Esophagus squamous epithelium (tissue), 5 donors: ENCODE data around the gene HSPB9. TPM values are rescaled to one million over a fixed set of nuclear protein-coding genes. Genes with fewer than 3 reads are reported as not detected.

Experiments used
- DNase-seq: peaks from one replicate; lab custom pipeline; 2025; lab: John Stamatoyannopoulos, UW
- H3K27ac ChIP-seq, 4 donors: fragments of 200-600 bp; sonication (generic); one replicate each; pipeline ENCODE4 v1.5.1; 2016 to 2019; ENCODE audit warnings: mild to moderate bottlenecking in 1 of 4
- H3K27me3 ChIP-seq, 4 donors: fragments of 200-600 bp; sonication (generic); 1 replicate in 3 of 4; 2 replicates in 1 of 4; pipeline versions ENCODE4 v1.5.1 to v1.6.0; 2017 to 2021; ENCODE audit warnings: antibody characterized with exemption in 1 of 4
- H3K36me3 ChIP-seq, 3 donors: fragments of 200-600 bp; sonication (generic); one replicate each; pipeline ENCODE4 v1.5.1; 2016 to 2019
- H3K4me1 ChIP-seq, 3 donors: fragments of 200-600 bp; sonication (generic); one replicate each; pipeline ENCODE4 v1.5.1; 2017 to 2019
- H3K4me3 ChIP-seq, 4 donors: fragments of 200-600 bp; sonication (generic); 1 replicate in 3 of 4; 2 replicates in 1 of 4; pipeline ENCODE4 v1.5.1; 2016 to 2019; ENCODE audit warnings: mild to moderate bottlenecking in 2 of 4, moderate library complexity in 1 of 4
- H3K9me3 ChIP-seq, 3 donors: fragments of 200-600 bp; sonication (generic); one replicate each; pipeline ENCODE4 v1.5.1; 2016 to 2019
- POLR2A ChIP-seq, 4 donors: fragments of 450-650 bp; IDR thresholded peaks; one replicate each; pipeline ENCODE4 v1.6.1; 2017; ENCODE audit warnings: antibody characterized with exemption in 4 of 4, mild to moderate bottlenecking in 4 of 4, moderate library complexity in 3 of 4
- WGBS, 2 donors: methylation state at CpG; one replicate each; pipeline ENCODE4 v1.1.5; 2018; 5-methylcytosine and 5-hydroxymethylcytosine counted together
- intact Hi-C: fragments of 100-400 bp; cut with DNase I; formaldehyde crosslinking; loops from one replicate; pipeline ENCODE4 v1.15.0; 2022
- total RNA-seq, 4 donors: library from RNA; depleted of rRNA; stranded (reverse); fragments of >200 nt; gene quantifications; one replicate each; pipeline ENCODE4 v1.1.0, GENCODE V29; 2016
- TF ChIP-seq, protein P1 (sequence below), 6 experiments: fragments of 450-650 bp in 4 of 6; fragments of 200-600 bp in 2 of 6; sonication (generic) in 2 of 6; IDR thresholded peaks; one replicate each; pipeline ENCODE4 v1.5.1; 2016 to 2019; ENCODE audit warnings: antibody characterized with exemption in 6 of 6, mild to moderate bottlenecking in 4 of 6, moderate library complexity in 4 of 6
- donor health status: DM: yes; HTN: yes; CAD: no.

HSPB9 gene
- total RNA-seq, 4 donors from 2014 or later: not detected

DNA sequence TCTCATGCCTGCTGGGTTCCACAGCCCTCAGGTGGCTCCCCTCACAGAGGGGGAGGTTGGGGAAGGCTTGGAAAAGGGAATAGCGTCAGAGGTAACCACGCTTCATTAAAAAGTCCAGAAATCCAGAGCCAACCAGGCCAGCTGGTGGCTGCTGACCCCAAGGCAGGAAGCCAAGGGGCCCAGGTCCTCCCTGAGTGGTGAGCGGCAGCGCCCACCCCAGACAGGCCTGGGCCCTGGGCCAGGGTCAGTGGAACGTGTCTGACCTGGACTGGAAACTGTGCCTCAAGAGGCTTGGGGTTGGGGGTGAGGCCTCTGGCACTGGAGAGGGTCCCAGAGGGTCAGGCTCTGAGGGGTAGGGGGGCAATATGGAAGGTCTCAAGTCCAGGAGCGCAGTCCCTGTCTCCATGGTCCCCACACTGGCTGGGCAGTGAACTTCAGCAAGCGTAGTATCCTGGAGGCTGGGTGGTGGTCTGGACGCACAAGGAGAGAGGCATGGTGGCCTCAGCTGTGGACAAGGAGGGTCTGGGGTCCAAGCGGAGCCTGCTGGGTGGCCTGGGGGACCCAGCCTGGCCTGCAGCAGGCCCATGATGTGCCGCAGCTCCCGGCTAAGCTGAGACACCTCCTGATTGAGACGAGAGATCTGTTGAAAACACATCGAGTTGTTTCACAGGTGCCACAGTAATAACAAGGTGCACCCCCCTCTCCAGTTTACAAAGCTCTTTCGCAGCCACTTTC, 37.4 kb downstream of the HSPB9 start:
- no peak for TF ChIP-seq POLR2A (IDR thresholded peaks at IDR 0.05)
- TF ChIP-seq, protein P1, sequence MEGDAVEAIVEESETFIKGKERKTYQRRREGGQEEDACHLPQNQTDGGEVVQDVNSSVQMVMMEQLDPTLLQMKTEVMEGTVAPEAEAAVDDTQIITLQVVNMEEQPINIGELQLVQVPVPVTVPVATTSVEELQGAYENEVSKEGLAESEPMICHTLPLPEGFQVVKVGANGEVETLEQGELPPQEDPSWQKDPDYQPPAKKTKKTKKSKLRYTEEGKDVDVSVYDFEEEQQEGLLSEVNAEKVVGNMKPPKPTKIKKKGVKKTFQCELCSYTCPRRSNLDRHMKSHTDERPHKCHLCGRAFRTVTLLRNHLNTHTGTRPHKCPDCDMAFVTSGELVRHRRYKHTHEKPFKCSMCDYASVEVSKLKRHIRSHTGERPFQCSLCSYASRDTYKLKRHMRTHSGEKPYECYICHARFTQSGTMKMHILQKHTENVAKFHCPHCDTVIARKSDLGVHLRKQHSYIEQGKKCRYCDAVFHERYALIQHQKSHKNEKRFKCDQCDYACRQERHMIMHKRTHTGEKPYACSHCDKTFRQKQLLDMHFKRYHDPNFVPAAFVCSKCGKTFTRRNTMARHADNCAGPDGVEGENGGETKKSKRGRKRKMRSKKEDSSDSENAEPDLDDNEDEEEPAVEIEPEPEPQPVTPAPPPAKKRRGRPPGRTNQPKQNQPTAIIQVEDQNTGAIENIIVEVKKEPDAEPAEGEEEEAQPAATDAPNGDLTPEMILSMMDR (IDR thresholded peaks at IDR 0.05): no peak
- WGBS, 2 donors: 71 to 77% methylated on average over 4 to 7 of the region's 14 CpGs
- DNase-seq: no peak
- H3K27ac ChIP-seq: no peak overlapping the region
- H3K36me3 ChIP-seq: no peaks in the 10 kb centered on the region
- H3K4me3 ChIP-seq: no peak overlapping the region
- H3K4me1 ChIP-seq: peaks cover 5 to 11% (median 6%) of the 10 kb centered on the region in 3 donors
- intact Hi-C loops: no loop called here
- no peaks in the 10 kb centered on the region for H3K27me3 ChIP-seq
- no peaks in the 10 kb centered on the region for H3K9me3 ChIP-seq

DNA sequence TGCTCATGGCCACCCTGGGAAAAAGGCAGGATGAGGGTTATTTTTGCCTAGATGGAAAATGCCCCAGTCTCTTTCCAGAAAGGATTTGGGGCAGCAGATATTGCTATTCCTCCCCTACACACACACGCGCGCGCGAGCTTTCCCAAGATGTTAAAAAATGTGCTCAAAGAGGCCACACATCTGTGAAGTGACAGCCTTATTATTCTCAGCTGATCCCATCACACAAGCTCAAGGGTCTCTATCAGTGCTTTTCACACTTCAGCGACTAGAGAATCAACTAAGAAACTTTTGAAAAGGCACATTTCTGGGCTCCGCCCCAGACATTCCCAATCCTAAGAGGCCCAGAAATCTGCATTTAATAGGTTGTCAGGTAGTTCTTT, 37.9 kb downstream of the HSPB9 start:
- DNase-seq: no peak
- H3K27ac ChIP-seq: no peak overlapping the region
- no peaks in the 10 kb centered on the region for H3K27me3 ChIP-seq
- no peak overlapping the region for H3K4me3 ChIP-seq
- peaks cover under 1 to 6% (median 3%) of the 10 kb centered on the region in 3 donors for H3K4me1 ChIP-seq
- H3K36me3 ChIP-seq: no peaks in the 10 kb centered on the region
- no peaks in the 10 kb centered on the region for H3K9me3 ChIP-seq
- intact Hi-C loops: no loop called here
- WGBS, 2 donors: 87 to 92% methylated on average over 4 to 7 of the region's 7 CpGs
- TF ChIP-seq POLR2A (IDR thresholded peaks at IDR 0.05): no peak
- TF ChIP-seq, protein P1 (IDR thresholded peaks at IDR 0.05): no peak

DNA sequence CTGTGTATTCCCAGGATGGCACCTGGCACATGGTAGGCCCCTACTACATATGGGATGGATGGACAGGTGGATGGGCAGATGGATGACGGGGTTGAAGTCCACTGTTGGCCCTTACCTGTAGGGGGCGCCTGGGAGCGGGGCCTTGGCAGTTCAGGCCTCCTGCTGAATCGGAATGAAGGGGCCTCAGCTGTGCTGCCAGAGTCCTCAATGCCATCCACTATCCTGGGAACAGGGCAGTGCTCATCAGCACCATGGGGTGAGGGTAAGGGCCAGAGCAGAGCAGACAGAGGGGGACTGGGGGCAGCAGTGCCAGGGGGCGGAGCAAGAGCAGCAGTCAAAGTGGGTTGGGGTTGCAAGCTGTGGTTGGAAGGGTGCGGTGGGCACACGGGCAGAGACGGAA, 40.5 kb downstream of the HSPB9 start:
- Histone ChIP-seq H3K36me3 (no peaks in the 10 kb centered on the region), H3K9me3 (no peaks in the 10 kb centered on the region), H3K27me3 (no peaks in the 10 kb centered on the region), H3K27ac (no peak overlapping the region), H3K4me1 (no peaks in the 10 kb centered on the region), H3K4me3 (no peak overlapping the region)
- 53 to 66% methylated on average over 3 to 4 of the region's 8 CpGs for WGBS, 2 donors
- TF ChIP-seq, protein P1 (IDR thresholded peaks at IDR 0.05): peak in 4 of 6 experiments; percentile 13 to 44 (median 15)
- no peak for TF ChIP-seq POLR2A (IDR thresholded peaks at IDR 0.05)
- intact Hi-C loops: no loop called here
- no peak for DNase-seq

DNA sequence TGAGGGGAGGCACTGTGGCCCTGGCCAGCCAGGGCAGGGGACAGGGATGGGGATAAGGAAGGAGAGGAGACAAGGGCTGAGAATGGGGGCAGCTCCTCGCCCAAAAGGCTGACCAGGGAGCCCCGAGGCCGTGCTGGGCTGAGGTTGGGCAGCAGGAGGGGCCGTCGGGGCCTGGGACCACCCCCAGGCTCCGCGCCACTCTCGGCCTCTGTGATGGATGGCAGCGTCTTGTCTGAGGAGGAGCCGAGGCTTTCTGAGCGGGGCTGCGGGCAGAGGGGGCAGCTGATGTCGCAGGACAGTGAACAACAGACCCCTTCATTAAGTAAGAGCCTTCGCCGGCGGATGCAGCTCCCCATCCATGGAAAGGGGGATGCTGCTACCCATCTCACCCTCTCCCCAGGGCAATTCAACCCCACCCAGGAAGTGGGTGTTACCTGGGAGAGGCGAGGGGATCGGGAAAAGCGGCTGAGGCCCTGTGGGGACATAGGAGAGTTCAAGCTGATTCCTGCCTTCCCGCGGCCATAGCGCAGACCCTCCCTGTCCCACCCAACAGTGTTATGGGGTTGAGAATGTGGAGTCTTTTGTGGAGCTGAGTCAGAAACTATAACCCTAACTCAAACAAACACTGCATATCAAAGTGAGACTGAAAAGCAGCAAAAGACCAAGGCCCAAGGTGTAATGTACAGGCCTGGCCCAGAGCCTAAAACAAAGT, 41.2 kb downstream of the HSPB9 start:
- Histone ChIP-seq H3K4me3 (no peak overlapping the region), H3K36me3 (no peaks in the 10 kb centered on the region), H3K4me1 (no peaks in the 10 kb centered on the region), H3K27me3 (no peaks in the 10 kb centered on the region), H3K27ac (no peak overlapping the region), H3K9me3 (no peaks in the 10 kb centered on the region)
- intact Hi-C loops: no loop called here
- DNase-seq: no peak
- WGBS, 2 donors: 38 to 61% methylated on average over 7 to 15 of the region's 22 CpGs
- TF ChIP-seq, protein P1 (IDR thresholded peaks at IDR 0.05): no peak
- TF ChIP-seq POLR2A (IDR thresholded peaks at IDR 0.05): no peak

DNA sequence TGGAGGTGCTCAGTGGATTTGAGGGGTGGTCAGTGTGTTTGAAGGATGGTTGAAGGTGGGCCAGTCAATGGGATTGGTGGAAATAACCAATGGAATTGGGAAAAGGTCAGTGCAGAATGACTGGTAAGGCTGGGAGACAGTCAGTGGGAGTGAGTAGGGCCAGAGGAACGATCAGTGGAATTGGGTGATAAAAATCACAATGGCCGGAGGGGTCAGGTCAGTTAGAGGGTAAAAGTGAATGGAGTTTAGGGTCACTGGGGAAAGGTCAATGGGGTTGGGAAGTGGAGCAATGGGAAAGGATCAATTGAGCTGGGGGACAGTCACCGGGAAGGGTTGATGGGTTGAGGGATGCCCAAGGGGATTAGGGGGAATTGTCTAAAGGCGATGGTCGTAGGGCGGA, 43.1 kb downstream of the HSPB9 start:
- intact Hi-C loops: no loop called here
- no peak overlapping the region for H3K4me3 ChIP-seq
- 88 to 94% methylated on average over 6 of the region's 6 CpGs for WGBS, 2 donors
- H3K36me3 ChIP-seq: no peaks in the 10 kb centered on the region
- no peaks in the 10 kb centered on the region for H3K27me3 ChIP-seq
- H3K9me3 ChIP-seq: no peaks in the 10 kb centered on the region
- H3K4me1 ChIP-seq: no peaks in the 10 kb centered on the region
- no peak overlapping the region for H3K27ac ChIP-seq
- TF ChIP-seq POLR2A (IDR thresholded peaks at IDR 0.05): no peak
- TF ChIP-seq, protein P1 (IDR thresholded peaks at IDR 0.05): no peak
- no peak for DNase-seq
